B cell (primary cell): ENCODE data around the gene SPEF1. TPM values are rescaled to one million over a fixed set of nuclear protein-coding genes. Genes with fewer than 3 reads are reported as not detected.
A peak's percentile ranks its signal among the peaks of the same experiment; 100 is the strongest.

ENCODE experiments used
- ATAC-seq: fragments of 200-7000 bp; cut with Tn5 transposase; one replicate; pipeline ENCODE4 v1.10.0; 2021; ENCODE audit warnings: low read depth, mild to moderate bottlenecking, moderate number of reproducible peaks, moderate library complexity
- CTCF ChIA-PET: fragments of 350-600 bp; sonication (Branson Sonifier 250); formaldehyde crosslinking; loops from one replicate; lab custom pipeline; 2021; ENCODE audit warnings: antibody characterized with exemption, inconsistent platforms; lab: Charles Lee
- POLR2A ChIA-PET: fragments of 350-600 bp; sonication (Branson Sonifier 250); formaldehyde crosslinking; loops from one replicate; lab custom pipeline; 2021; ENCODE audit warnings: antibody characterized with exemption; lab: Charles Lee
- DNase-seq: peaks from one replicate; pipeline ENCODE4 v3.0.0; 2013
- H2AFZ ChIP-seq: 2 replicates; pipeline ENCODE4 v1.6.1; 2012; ENCODE audit warnings: mild to moderate bottlenecking, low read depth, low read length; ENCODE audit not compliant: insufficient read depth, poor library complexity, severe bottlenecking
- H3K27ac ChIP-seq, 2 donors: 1 replicate in 1 of 2; 2 replicates in 1 of 2; pipeline ENCODE4 v1.5.1; 2012 to 2013; ENCODE audit warnings: low read length in 2 of 2, mild to moderate bottlenecking in 2 of 2, moderate library complexity in 1 of 2
- H3K27me3 ChIP-seq, 4 experiments: fragments of 200-600 bp in 1 of 4; sonication (generic) in 1 of 4; replicated peaks in 1 of 4; 1 replicate in 2 of 4; 2 replicates in 2 of 4; pipeline versions ENCODE4 v1.6.1 to v1.7.0; 2013 to 2016; ENCODE audit warnings: low read length in 3 of 4, mild to moderate bottlenecking in 2 of 4, mixed read lengths in 1 of 4, moderate library complexity in 1 of 4; ENCODE audit not compliant: insufficient read depth in 4 of 4, control insufficient read depth in 3 of 4; ENCODE audit errors: control extremely low read depth in 1 of 4
- H3K36me3 ChIP-seq, 2 experiments: replicated peaks in 1 of 2; 1 replicate in 1 of 2; 2 replicates in 1 of 2; pipeline versions ENCODE4 v1.6.1 to v1.7.1; 2013; ENCODE audit warnings: low read length in 1 of 2; ENCODE audit not compliant: insufficient read depth in 2 of 2, control insufficient read depth in 1 of 2; ENCODE audit errors: control extremely low read depth in 1 of 2, extremely low read depth in 1 of 2
- H3K4me1 ChIP-seq, 2 donors: fragments of 200-600 bp in 1 of 2; sonication (generic) in 1 of 2; 1 replicate in 1 of 2; 2 replicates in 1 of 2; pipeline versions ENCODE4 v1.5.1 to v1.6.1; 2013 to 2017; ENCODE audit warnings: low read length in 2 of 2; ENCODE audit not compliant: control insufficient read depth in 2 of 2, insufficient read depth in 2 of 2
- H3K4me2 ChIP-seq: replicated peaks from 2 replicates; pipeline ENCODE3; 2012; ENCODE audit warnings: mild to moderate bottlenecking, low read depth, low read length; ENCODE audit not compliant: poor library complexity, severe bottlenecking
- H3K4me3 ChIP-seq, 5 experiments: fragments of 200-600 bp in 1 of 5; sonication (generic) in 1 of 5; 1 replicate in 3 of 5; 2 replicates in 2 of 5; pipeline versions ENCODE4 v1.5.1 to v1.7.0; 2011 to 2016; ENCODE audit warnings: low read length in 4 of 5, mild to moderate bottlenecking in 4 of 5, low read depth in 2 of 5, control low read depth in 1 of 5, moderate library complexity in 1 of 5; ENCODE audit not compliant: insufficient read depth in 1 of 5; ENCODE audit errors: control extremely low read depth in 1 of 5, extremely low read depth in 1 of 5
- H3K79me2 ChIP-seq: fragments of 200-600 bp; sonication (generic); one replicate; pipeline ENCODE4 v1.6.0; 2016; ENCODE audit warnings: low read length; ENCODE audit not compliant: control insufficient read depth, insufficient read depth
- H3K9ac ChIP-seq: fragments of 200-600 bp; sonication (generic); 2 replicates; pipeline ENCODE4 v1.6.1; 2017; ENCODE audit warnings: mild to moderate bottlenecking, low read length, moderate library complexity
- H3K9me3 ChIP-seq, 3 donors: one replicate each; pipeline versions ENCODE4 v1.6.1 to v1.7.1; 2013; ENCODE audit warnings: low read length in 2 of 3; ENCODE audit not compliant: control insufficient read depth in 2 of 3, insufficient read depth in 1 of 3; ENCODE audit errors: control extremely low read depth in 1 of 3
- H4K20me1 ChIP-seq: 2 replicates; pipeline ENCODE4 v1.6.0; 2012; ENCODE audit warnings: mild to moderate bottlenecking, low read length; ENCODE audit not compliant: insufficient read depth, control insufficient read depth, poor library complexity, severe bottlenecking
- H3K27ac Mint-ChIP-seq: one replicate; pipeline ENCODE4 v1.8.0; 2021; ENCODE audit warnings: mixed read lengths
- H3K27me3 Mint-ChIP-seq: one replicate; pipeline ENCODE4 v1.8.0; 2021; ENCODE audit warnings: mixed read lengths
- H3K4me1 Mint-ChIP-seq: one replicate; pipeline ENCODE4 v1.8.0; 2021; ENCODE audit warnings: mixed read lengths
- H3K4me3 Mint-ChIP-seq: one replicate; pipeline ENCODE4 v1.8.0; 2021; ENCODE audit warnings: mixed read lengths
- H3K9me3 Mint-ChIP-seq: one replicate; pipeline ENCODE4 v1.8.0; 2022; ENCODE audit warnings: mixed read lengths; ENCODE audit not compliant: insufficient read depth
- EZH2 ChIP-seq: IDR thresholded peaks from 2 replicates; pipeline ENCODE4 v1.6.1; 2012; ENCODE audit warnings: borderline replicate concordance, low read depth, mild to moderate bottlenecking, moderate library complexity, low read length; ENCODE audit not compliant: insufficient read depth, poor library complexity, severe bottlenecking
- WGBS: methylation state at CpG from one replicate; pipeline ENCODE4 v1.1.5; 2013; ENCODE audit warnings: missing lambda C conversion rate; ENCODE audit not compliant: insufficient coverage; 5-methylcytosine and 5-hydroxymethylcytosine counted together
- intact Hi-C: fragments of 100-400 bp; cut with micrococcal nuclease; formaldehyde crosslinking; loops from one replicate; pipeline ENCODE4 v1.10.0; 2022
- polyA plus RNA-seq: library from polyadenylated mRNA; depleted of rRNA; stranded (reverse); fragments of >200 nt; gene quantifications from 2 replicates; pipeline ENCODE4 v1.2.3, GENCODE V29; 2012
- total RNA-seq, 2 donors: library from RNA; stranded (reverse); fragments of 120-200 nt in 1 of 2; gene quantifications; 1 replicate in 1 of 2; 2 replicates in 1 of 2; pipeline versions ENCODE4 v1.2.3 to v1.2.4, GENCODE V29; 2013 to 2022
- TF ChIP-seq, protein P1 (sequence below): fragments of 200-600 bp; IDR thresholded peaks from one replicate; pipeline ENCODE4 v1.8.0; 2022; ENCODE audit warnings: antibody characterized with exemption, mild to moderate bottlenecking

SPEF1 gene
- total and polyA plus RNA-seq, 2 donors (not counting 1 experiment from before 2014, with no cell fraction given), result not detected

DNA sequence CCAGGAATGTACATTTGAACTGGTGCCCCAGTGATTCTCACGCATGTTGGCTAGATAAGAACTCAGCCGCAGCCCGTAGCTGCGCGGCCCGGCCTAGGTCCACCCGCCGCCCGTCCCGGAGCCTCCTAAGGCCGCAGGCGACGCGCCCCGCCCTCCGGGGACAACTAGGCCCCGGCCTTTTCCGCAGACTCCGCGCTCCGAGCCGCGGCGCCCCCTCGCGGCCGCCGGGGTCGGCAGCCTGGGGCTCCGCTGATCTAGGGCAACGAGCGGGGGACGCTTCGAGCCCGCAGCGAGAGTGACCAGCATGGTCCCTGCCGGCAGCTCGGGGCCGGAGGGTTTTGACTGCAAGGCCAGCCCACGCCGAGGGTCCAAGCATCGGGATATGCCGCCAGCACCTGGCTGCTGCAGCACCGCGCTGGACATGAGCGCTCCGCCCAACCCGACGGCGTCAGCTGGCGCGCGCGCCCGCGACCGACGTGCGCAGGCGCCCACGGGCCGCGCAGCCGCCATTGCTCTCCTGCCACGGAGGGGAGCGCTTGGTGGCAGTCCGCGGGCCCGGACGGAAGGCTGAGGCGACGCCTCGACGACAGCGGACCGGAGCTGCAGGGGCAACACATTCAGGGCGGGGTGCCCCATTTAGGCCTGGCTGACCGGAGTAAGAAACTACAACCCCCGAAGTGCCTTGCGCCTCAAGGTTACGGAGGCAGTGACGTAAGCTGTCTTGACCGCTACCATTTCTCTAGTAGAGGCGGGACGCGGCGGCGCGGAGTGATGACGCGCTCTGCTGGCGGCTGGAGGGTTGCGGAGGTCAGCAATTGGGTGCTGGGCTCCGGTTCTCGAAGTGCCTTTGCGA is 39.0 kb upstream of the SPEF1 start, which contains the start of gene AP5S1:
AP5S1 (plus strand) TSS at position 500 of the 853 bp plus-strand sequence. CDS start 1,571 bp downstream, outside the sequence.
- Histone ChIP-seq H3K9ac (peak within 1 kb of the TSS; percentile 95), H2AFZ (peak within 1 kb of the TSS; percentile 94), H3K27ac (peak within 1 kb of the TSS; percentile 97 to 98), H3K4me2 (peak within 1 kb of the TSS; percentile 79), H3K9me3 (no peaks in the 10 kb centered on the region), H4K20me1 (no peaks in the 10 kb centered on the region), H3K79me2 (peaks cover 13% of the 10 kb centered on the region), H3K27me3 (no peaks in the 10 kb centered on the region), H3K4me3 (peak within 1 kb of the TSS; percentile 62 to 85 (median 75)), H3K36me3 (peaks cover 0 to 23% of the 10 kb centered on the region in 2 experiments), H3K4me1 (peaks cover 13 to 15% of the 10 kb centered on the region in 2 donors)
- peaks cover 15% of the 10 kb centered on the region for H3K4me1 Mint-ChIP-seq
- ATAC-seq, result peak; percentile 84
- no peaks in the 10 kb centered on the region for H3K27me3 Mint-ChIP-seq
- WGBS, result under 1% methylated on average over 95 of the region's 96 CpGs
- peak within 1 kb of the TSS; percentile 100 for H3K27ac Mint-ChIP-seq
- DNase-seq, result peak; percentile 99
- peak within 1 kb of the TSS; percentile 97 for H3K4me3 Mint-ChIP-seq
- intact Hi-C loops, result loop anchor here (1.0 to 2.0 kb wide), 10 partner anchors 9 to 194 kb away; partner anchors contain the start of genes CENPB, MAVS, PANK2 and SPEF1
- TF ChIP-seq, protein P1, sequence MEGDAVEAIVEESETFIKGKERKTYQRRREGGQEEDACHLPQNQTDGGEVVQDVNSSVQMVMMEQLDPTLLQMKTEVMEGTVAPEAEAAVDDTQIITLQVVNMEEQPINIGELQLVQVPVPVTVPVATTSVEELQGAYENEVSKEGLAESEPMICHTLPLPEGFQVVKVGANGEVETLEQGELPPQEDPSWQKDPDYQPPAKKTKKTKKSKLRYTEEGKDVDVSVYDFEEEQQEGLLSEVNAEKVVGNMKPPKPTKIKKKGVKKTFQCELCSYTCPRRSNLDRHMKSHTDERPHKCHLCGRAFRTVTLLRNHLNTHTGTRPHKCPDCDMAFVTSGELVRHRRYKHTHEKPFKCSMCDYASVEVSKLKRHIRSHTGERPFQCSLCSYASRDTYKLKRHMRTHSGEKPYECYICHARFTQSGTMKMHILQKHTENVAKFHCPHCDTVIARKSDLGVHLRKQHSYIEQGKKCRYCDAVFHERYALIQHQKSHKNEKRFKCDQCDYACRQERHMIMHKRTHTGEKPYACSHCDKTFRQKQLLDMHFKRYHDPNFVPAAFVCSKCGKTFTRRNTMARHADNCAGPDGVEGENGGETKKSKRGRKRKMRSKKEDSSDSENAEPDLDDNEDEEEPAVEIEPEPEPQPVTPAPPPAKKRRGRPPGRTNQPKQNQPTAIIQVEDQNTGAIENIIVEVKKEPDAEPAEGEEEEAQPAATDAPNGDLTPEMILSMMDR, result peak; percentile 97
- no peak for TF ChIP-seq EZH2
- no peaks in the 10 kb centered on the region for H3K9me3 Mint-ChIP-seq
- ChIA-PET POLR2A (interaction anchor here (0.5 to 2.2 kb wide), 16 partner anchors 8 to 357 kb away, joined by 3 to 16 read pairs (median 4); partner anchors contain the start of genes ADISSP, CDC25B, CENPB and SPEF1), CTCF (interaction anchor here (0.7 to 6.4 kb wide), 21 partner anchors 9 to 1306 kb away, joined by 3 to 84 read pairs (median 5); partner anchors contain the start of genes ADISSP, CDC25B, CDS2 and CENPB)
